Brain microvascular endothelial cell (primary cell): ENCODE measurements around the gene PLK1.

Experiments
- DNase-seq: peaks from one replicate; pipeline ENCODE4 v3.0.0-alpha.2; 2020
- H3K27ac ChIP-seq: fragments of 250-450 bp; sonication (Bioruptor Pico); 2 replicates; pipeline ENCODE4 v1.5.1; 2020; ENCODE audit warnings: mild to moderate bottlenecking, moderate library complexity
- H3K27me3 ChIP-seq: fragments of 250-450 bp; sonication (Bioruptor Pico); replicated peaks from 2 replicates; pipeline ENCODE4 v1.5.1; 2020; ENCODE audit warnings: mild to moderate bottlenecking
- H3K36me3 ChIP-seq: fragments of 250-450 bp; sonication (Bioruptor Pico); replicated peaks from 2 replicates; pipeline ENCODE4 v1.5.1; 2020; ENCODE audit warnings: mild to moderate bottlenecking
- H3K4me3 ChIP-seq: 2 replicates; pipeline ENCODE4 v1.5.1; 2011; ENCODE audit warnings: low read depth, mild to moderate bottlenecking, control low read depth, low read length, moderate library complexity
- in situ Hi-C: cut with HindIII; loops from 2 replicates; pipeline ENCODE4 v1.10.0; 2017; ENCODE audit warnings: low sequenced_read_pairs, low pct_ligation_motif_present
- TF ChIP-seq, protein P1 (sequence below): IDR thresholded peaks from 2 replicates; pipeline ENCODE4 v1.5.1; 2011; ENCODE audit warnings: low read depth, mild to moderate bottlenecking, moderate library complexity, low read length, control low read depth, inconsistent platforms; ENCODE audit errors: missing control alignments

PLK1 gene

DNA sequence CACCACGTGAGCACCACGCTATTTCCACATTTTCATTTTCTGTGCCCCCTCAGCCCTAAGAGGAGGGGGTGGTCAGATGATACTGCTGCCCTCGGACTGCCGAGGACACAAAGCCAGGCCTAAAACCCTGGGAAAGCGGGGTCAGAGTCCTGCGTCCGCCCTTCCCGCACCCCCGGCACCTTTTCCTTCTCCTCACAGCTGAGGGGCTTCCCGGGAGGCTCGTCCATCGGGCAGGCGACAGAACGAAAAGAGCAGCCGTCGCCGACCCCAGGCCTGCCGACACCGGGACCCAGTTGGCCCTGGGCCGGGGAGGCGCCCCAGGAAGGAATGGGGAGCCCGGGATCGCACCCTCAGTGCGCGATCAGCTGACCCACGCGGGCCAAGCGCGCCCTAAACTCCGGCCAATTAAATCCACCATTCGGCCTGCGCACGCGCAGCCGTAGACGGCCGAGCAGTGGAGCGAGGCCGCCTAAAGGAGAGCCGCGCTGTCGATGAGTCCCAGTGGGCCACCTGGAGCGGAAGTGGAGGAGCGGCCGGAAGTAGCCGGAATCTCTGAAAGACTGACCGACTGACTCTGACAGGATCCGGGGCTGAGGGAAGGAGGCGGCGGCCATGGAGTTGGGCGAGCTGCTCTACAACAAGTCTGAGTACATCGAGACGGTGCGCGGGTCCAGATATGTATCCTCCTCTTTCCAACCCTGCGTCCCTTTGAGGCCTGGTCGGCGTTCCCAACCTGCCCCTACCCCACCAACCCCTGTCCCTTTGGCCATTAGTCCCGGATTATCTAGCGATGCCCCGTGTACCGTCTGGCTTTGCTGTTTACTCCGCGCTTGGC, 37.5 kb upstream of the PLK1 start, which contains the start of the genes DCTN5 and PALB2:
DCTN5 (plus strand) TSS at position 536 of the 835 bp plus-strand sequence; CDS start at position 613, 77 bp downstream.
PALB2 (minus strand) TSS at position 380 of the 835 bp plus-strand sequence; CDS start at position 227, 153 bp downstream.
- Histone ChIP-seq H3K27ac (peak within 1 kb of the TSS; percentile 72), H3K36me3 (peaks cover 23% of the 10 kb centered on the region), H3K4me3 (peak within 1 kb of the TSS; percentile 99), H3K27me3 (no peaks in the 10 kb centered on the region)
- TF ChIP-seq, protein P1, sequence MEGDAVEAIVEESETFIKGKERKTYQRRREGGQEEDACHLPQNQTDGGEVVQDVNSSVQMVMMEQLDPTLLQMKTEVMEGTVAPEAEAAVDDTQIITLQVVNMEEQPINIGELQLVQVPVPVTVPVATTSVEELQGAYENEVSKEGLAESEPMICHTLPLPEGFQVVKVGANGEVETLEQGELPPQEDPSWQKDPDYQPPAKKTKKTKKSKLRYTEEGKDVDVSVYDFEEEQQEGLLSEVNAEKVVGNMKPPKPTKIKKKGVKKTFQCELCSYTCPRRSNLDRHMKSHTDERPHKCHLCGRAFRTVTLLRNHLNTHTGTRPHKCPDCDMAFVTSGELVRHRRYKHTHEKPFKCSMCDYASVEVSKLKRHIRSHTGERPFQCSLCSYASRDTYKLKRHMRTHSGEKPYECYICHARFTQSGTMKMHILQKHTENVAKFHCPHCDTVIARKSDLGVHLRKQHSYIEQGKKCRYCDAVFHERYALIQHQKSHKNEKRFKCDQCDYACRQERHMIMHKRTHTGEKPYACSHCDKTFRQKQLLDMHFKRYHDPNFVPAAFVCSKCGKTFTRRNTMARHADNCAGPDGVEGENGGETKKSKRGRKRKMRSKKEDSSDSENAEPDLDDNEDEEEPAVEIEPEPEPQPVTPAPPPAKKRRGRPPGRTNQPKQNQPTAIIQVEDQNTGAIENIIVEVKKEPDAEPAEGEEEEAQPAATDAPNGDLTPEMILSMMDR, result no peak
- in situ Hi-C loops, result no loop called here
- DNase-seq, result peak; percentile 93

DNA sequence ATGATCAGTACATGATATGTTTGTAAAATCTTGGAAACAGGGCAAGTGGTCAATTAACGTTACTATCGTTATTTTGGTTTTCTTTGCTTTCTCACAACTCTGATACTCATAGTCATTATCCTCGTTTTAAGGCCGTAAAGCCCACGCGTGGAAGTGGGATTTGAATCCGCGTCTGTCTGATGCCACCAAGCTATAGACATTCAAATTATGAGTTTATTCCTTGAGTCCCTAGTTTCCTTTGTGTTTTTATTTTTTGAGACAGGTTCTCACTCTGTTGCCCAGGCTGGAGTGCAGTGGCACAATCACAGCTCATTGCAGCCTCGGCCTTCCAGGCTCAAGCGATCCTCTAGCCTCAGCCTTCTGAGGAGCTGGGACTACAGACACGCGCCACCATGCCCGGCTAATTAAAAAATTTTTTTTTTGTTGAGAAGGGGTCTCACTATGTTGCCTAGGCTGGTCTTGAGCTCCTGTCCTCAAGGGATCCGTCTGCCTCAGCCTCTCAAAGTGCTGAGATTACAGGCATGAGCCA, 36.4 kb upstream of the PLK1 start:
- TF ChIP-seq, protein P1, result no peak
- in situ Hi-C loops, result no loop called here
- H3K4me3 ChIP-seq, result peak overlapping the region; percentile 99
- peaks cover 25% of the 10 kb centered on the region for H3K36me3 ChIP-seq
- H3K27ac ChIP-seq, result peak overlapping the region; percentile 72
- H3K27me3 ChIP-seq, result no peaks in the 10 kb centered on the region
- DNase-seq, result no peak

DNA sequence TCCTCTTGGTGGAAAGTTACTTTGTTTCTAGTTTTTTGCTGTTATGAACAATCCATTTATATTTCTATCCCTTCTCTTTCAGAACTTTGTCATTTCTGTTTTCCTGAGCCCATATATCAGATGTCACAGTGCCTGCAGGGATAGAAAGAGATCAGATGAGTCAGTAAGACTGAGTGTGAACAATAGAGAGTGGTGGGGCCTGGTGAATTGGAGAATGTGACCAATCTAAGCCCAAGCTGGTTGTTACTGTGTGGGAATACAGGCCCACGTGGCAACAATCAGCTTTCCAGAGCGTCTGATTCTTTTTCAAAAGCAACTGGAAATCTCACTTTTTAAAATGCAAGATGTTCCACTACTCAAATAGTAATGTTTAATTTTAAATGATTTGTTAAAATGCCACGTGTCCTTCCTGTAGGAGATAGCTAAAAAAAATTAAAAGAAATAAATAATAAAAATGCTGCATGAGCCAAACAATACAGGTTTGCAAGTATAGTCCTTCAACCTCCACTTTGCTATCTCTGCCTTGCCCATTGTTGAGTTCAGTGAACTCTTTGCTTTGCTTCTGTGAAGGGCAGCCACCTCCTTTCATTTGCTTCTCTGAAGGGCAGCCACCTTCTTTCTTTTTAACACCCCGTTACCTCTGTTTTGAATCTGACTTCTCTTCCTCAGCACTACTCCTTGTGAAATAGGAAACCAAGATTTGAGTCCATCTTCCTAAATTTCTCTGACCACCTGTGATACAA, 27.8 kb upstream of the PLK1 start:
- TF ChIP-seq, protein P1, result no peak
- Histone ChIP-seq H3K36me3 (peaks cover 29% of the 10 kb centered on the region), H3K4me3 (no peak overlapping the region), H3K27me3 (no peaks in the 10 kb centered on the region), H3K27ac (no peak overlapping the region)
- DNase-seq, result peak; percentile 3
- in situ Hi-C loops, result no loop called here

DNA sequence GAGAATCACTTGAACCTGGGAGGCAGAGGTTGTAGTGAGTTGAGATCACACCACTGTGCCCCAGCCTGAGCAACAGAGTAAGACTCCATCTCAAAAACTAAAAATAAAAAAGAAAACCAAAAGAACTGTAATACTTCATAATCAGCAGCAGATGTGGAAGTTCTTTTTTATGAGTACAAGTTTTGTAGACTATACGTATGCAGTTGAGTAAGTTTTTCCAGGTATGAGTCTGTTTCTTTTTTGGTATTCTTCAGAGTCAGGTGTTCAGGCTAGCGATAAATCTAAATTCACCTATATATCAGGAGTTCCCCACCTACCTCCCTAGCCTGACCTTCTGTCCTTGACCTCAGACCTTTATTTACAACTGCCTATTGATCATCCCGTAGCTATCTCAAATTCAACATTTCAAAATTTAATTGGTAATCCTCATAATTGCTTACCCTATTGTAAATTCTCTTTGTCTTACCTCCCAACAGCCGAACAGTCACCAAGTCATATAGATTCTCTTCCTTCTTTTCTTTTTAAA, 26.7 kb upstream of the PLK1 start:
- TF ChIP-seq, protein P1, result no peak
- no peak overlapping the region for H3K27ac ChIP-seq
- in situ Hi-C loops, result no loop called here
- no peaks in the 10 kb centered on the region for H3K27me3 ChIP-seq
- no peak for DNase-seq
- H3K4me3 ChIP-seq, result no peak overlapping the region
- H3K36me3 ChIP-seq, result peaks cover 29% of the 10 kb centered on the region

DNA sequence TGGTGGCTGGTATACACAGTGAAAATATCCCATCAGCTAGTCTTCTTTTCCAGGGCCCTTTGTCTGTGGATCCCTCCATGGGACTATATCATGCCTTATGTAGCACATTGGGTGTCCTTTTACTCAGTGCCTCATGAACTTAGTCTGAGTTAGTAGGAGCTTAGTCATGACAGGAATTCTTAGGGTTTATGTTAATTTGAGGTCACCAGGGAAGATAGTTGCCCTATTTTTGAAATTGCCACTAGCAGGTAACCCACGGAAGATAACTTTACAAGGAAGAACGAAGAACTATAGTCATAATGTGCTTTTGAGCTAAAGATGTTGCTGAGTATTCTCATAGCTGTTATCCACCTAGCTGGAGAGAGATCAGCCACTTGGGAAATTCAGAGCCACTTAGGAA, 14.8 kb upstream of the PLK1 start:
- H3K36me3 ChIP-seq, result peaks cover 83% of the 10 kb centered on the region
- in situ Hi-C loops, result no loop called here
- no peaks in the 10 kb centered on the region for H3K27me3 ChIP-seq
- no peak overlapping the region for H3K4me3 ChIP-seq
- no peak overlapping the region for H3K27ac ChIP-seq
- no peak for DNase-seq
- TF ChIP-seq, protein P1, result no peak
